Measurements from ENCODE around the gene BIN1.

BIN1 gene

DNA sequence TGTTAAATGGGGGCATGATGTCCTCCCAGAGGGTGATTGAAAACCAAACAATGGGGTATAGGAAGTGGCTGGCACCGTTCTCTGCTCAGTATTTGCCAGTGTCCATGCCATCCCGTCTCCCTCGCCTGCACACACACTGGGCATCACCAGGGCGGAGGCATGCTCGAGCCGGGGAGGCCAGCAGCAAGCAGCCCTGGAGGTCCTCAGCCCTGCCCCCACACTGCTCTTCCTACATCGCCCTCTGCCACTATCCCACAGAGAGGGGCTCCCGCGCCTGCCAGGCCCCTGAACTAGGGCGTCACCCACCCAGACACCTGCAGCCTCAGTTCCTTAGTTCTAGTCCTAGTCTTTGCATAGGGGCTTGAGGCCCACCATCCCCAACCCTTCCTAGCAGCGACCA, 50.9 kb downstream of the BIN1 start:
- Histone ChIP-seq H3K27ac (ENCODE audit: low read length) (no peak overlapping the region), H3K9me3 (ENCODE audit: control insufficient read depth in 2 of 2, low read length in 2 of 2) (no peaks in the 10 kb centered on the region), H3K4me1 (ENCODE audit: control insufficient read depth, insufficient read depth, low read length) (no peaks in the 10 kb centered on the region), H3K4me3 (ENCODE audit: low read length in 2 of 2) (no peak overlapping the region), H3K27me3 (ENCODE audit: control insufficient read depth in 1 of 2, insufficient read depth in 2 of 2, low read length in 2 of 2) (no peaks in the 10 kb centered on the region), H3K36me3 (ENCODE audit: control insufficient read depth in 2 of 2, insufficient read depth in 2 of 2, low read length in 2 of 2) (peaks cover 0 to 3% of the 10 kb centered on the region in 2 donors), H3K9ac (ENCODE audit: low read length in 2 of 2) (no peak overlapping the region)

DNA sequence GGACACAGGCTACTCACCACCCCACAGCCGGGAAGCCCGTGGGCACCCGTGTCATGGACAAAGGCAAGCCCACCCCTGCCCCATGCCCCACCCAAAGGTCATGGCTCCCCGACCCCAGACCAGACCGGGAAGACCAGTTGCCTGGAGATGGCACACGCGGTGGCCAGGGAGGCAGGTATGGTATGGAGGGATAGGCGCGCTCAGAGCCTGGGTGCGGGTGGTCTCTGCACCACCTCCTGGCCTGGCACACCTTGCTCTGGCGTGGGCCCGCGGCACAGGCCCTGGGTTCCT, 51.2 kb downstream of the BIN1 start:
- Histone ChIP-seq H3K27ac (ENCODE audit: low read length) (no peak overlapping the region), H3K4me1 (ENCODE audit: control insufficient read depth, insufficient read depth, low read length) (no peaks in the 10 kb centered on the region), H3K36me3 (ENCODE audit: control insufficient read depth in 2 of 2, insufficient read depth in 2 of 2, low read length in 2 of 2) (peaks cover 0 to 3% of the 10 kb centered on the region in 2 donors), H3K4me3 (ENCODE audit: low read length in 2 of 2) (no peak overlapping the region), H3K9me3 (ENCODE audit: control insufficient read depth in 2 of 2, low read length in 2 of 2) (no peaks in the 10 kb centered on the region), H3K9ac (ENCODE audit: low read length in 2 of 2) (no peak overlapping the region), H3K27me3 (ENCODE audit: control insufficient read depth in 1 of 2, insufficient read depth in 2 of 2, low read length in 2 of 2) (no peaks in the 10 kb centered on the region)

DNA sequence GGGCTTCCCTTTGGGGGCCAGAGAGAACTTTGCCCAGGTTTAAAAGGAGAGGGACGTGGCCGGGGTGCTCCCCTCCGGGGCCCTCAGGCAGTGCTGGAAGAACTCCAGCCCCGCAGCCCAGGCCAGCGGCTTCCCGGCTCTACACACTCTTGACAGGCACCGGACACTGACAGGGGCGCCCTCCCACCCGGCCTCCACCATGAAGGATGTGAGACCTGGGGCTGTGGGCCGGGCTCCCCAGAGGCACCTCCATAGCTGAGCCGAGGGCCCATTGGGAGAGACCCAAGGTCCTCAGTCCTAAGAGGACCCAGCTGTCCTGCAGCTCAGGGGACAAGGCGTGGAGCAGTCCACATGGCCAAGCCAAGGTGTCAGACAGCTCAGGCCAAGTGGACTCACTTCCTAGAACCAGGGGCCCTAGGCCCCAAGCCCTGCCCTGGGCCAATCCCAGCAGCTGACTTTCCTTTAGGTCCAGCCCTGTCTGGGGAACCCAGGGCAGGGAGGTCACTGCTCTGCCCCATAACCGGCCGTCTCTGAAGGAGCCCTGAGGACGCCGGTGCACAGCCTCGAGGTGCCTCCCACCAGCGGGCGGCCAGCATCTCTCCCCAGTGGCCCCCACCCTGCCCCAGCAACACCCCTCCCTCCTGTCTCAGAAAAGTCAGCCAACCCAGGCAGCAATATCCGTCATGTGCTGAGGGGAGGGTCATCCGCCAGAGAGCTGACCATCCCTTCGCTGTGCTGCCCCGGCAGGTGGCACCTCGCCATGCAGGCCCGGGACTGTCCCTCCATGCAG, 51.8 kb downstream of the BIN1 start:
- no peak overlapping the region for H3K27ac ChIP-seq (ENCODE audit: low read length)
- no peaks in the 10 kb centered on the region for H3K4me1 ChIP-seq (ENCODE audit: control insufficient read depth, insufficient read depth, low read length)
- no peak overlapping the region for H3K9ac ChIP-seq (ENCODE audit: low read length in 2 of 2)
- no peak overlapping the region for H3K4me3 ChIP-seq (ENCODE audit: low read length in 2 of 2)
- peaks cover 0 to 3% of the 10 kb centered on the region in 2 donors for H3K36me3 ChIP-seq (ENCODE audit: control insufficient read depth in 2 of 2, insufficient read depth in 2 of 2, low read length in 2 of 2)
- H3K27me3 ChIP-seq (ENCODE audit: control insufficient read depth in 1 of 2, insufficient read depth in 2 of 2, low read length in 2 of 2): no peaks in the 10 kb centered on the region
- no peaks in the 10 kb centered on the region for H3K9me3 ChIP-seq (ENCODE audit: control insufficient read depth in 2 of 2, low read length in 2 of 2)

DNA sequence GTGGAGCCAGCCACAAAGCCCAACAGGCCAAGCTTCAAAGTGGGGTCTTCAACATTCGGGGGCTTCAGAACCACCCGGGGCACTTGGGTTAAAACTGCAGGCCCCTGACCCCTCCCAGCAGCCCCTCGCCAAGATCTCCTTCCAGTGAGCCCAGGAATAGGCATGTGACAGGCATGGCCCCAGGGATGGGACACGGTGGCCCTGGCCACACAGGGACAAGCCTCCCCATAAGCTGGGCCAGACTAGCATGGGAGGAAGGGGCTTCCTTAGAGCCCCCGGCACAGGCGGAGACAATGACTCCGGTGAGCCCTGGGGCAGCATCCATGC, 52.4 kb downstream of the BIN1 start:
- H3K27ac ChIP-seq (ENCODE audit: low read length): no peak overlapping the region
- no peaks in the 10 kb centered on the region for H3K27me3 ChIP-seq (ENCODE audit: control insufficient read depth in 1 of 2, insufficient read depth in 2 of 2, low read length in 2 of 2)
- H3K4me1 ChIP-seq (ENCODE audit: control insufficient read depth, insufficient read depth, low read length): no peaks in the 10 kb centered on the region
- H3K4me3 ChIP-seq (ENCODE audit: low read length in 2 of 2): no peak overlapping the region
- no peak overlapping the region for H3K9ac ChIP-seq (ENCODE audit: low read length in 2 of 2)
- peaks cover 0 to 2% of the 10 kb centered on the region in 2 donors for H3K36me3 ChIP-seq (ENCODE audit: control insufficient read depth in 2 of 2, insufficient read depth in 2 of 2, low read length in 2 of 2)
- no peaks in the 10 kb centered on the region for H3K9me3 ChIP-seq (ENCODE audit: control insufficient read depth in 2 of 2, low read length in 2 of 2)

DNA sequence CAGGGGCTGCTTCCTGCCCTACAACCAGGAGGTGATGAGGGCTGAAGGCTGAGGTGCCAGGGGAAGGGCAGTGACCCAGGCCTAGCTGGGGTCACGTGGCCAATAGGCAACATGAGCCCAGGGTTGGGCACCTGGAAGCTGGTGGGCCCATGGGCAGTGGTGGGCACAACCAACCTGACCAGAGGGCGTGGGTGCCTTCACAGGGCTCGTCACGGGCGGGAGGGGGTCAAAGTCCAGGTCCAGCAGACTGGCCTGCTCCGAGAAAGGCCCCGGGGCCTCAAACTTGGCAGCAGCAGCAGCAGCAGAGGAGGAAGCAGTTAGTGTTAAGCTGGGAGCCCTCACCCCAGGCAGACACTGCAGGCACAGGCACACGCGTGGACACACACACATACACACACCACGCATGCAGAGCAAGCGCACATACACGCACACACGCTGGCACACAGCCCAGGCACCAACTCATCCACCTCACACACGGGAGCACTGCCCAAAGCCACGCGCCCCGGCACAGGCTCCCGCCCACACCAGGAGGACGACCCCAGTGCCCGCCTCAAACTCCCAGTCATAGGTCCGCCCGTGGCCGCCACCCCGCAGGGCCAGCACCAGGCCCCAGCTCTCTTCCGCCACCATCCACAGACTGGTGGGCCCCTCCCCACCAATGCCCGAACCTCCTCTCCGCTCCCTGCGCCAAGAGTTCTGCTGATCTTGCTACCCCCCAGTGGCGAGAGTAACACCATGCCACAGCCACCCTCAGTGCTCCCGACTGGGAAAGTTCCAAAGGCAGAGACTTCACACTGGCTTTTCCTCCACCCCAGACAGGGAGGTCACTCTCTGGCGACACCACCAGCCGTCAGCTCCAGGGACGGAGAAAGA, 53.0 kb downstream of the BIN1 start:
- Histone ChIP-seq H3K27me3 (ENCODE audit: control insufficient read depth in 1 of 2, insufficient read depth in 2 of 2, low read length in 2 of 2) (no peaks in the 10 kb centered on the region), H3K9ac (ENCODE audit: low read length in 2 of 2) (no peak overlapping the region), H3K27ac (ENCODE audit: low read length) (no peak overlapping the region), H3K4me3 (ENCODE audit: low read length in 2 of 2) (no peak overlapping the region), H3K36me3 (ENCODE audit: control insufficient read depth in 2 of 2, insufficient read depth in 2 of 2, low read length in 2 of 2) (no peaks in the 10 kb centered on the region), H3K4me1 (ENCODE audit: control insufficient read depth, insufficient read depth, low read length) (no peaks in the 10 kb centered on the region), H3K9me3 (ENCODE audit: control insufficient read depth in 2 of 2, low read length in 2 of 2) (no peaks in the 10 kb centered on the region)

DNA sequence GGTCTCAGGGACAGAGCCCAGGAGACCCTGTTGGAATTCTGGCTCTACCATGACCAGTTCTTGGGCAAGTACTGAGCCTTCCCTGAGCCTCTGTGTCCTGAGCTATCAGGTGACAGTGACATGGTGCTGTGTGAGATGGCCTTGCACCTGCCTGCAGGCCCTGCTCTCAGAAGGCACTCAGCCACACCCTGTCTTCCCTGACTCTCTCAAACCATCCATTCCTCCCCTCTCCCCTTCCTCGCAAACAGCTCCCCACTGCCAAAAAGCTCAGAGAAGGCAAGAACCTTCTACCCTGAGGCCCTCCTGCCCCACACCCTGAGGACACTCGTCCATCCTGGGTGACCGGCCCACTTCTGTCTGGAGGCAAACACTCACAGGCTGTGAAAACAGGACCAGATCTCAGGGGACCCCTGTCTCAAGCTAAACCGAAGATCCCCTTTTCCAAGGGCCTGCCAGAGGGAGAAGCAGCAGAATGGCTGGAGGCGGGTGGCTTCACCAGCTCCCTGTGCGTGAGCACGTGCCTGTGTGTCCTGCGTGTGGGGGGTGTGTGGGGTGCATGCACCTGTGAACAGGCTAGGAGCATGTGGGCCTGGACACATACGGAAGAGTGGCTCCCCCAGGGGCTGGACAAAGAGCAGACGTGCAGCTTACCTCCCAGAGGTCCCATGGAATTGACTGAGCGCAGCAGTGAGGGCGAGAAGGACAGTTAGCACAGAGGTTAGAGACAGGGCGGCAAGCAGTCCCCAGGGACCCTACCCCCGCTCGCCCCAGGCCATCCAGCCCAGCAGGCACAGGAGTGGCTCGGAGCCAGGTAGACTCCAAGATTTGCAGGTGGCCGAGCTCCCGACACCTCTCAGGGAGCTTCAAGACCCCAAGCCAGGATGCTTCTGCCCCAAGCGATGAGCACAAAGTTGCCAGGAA, 53.9 kb downstream of the BIN1 start:
- Histone ChIP-seq H3K36me3 (ENCODE audit: control insufficient read depth in 2 of 2, insufficient read depth in 2 of 2, low read length in 2 of 2) (peaks cover 0 to 3% of the 10 kb centered on the region in 2 donors), H3K9ac (ENCODE audit: low read length in 2 of 2) (no peak overlapping the region), H3K9me3 (ENCODE audit: control insufficient read depth in 2 of 2, low read length in 2 of 2) (no peaks in the 10 kb centered on the region), H3K27me3 (ENCODE audit: control insufficient read depth in 1 of 2, insufficient read depth in 2 of 2, low read length in 2 of 2) (no peaks in the 10 kb centered on the region), H3K4me1 (ENCODE audit: control insufficient read depth, insufficient read depth, low read length) (no peaks in the 10 kb centered on the region), H3K27ac (ENCODE audit: low read length) (no peak overlapping the region), H3K4me3 (ENCODE audit: low read length in 2 of 2) (no peak overlapping the region)

DNA sequence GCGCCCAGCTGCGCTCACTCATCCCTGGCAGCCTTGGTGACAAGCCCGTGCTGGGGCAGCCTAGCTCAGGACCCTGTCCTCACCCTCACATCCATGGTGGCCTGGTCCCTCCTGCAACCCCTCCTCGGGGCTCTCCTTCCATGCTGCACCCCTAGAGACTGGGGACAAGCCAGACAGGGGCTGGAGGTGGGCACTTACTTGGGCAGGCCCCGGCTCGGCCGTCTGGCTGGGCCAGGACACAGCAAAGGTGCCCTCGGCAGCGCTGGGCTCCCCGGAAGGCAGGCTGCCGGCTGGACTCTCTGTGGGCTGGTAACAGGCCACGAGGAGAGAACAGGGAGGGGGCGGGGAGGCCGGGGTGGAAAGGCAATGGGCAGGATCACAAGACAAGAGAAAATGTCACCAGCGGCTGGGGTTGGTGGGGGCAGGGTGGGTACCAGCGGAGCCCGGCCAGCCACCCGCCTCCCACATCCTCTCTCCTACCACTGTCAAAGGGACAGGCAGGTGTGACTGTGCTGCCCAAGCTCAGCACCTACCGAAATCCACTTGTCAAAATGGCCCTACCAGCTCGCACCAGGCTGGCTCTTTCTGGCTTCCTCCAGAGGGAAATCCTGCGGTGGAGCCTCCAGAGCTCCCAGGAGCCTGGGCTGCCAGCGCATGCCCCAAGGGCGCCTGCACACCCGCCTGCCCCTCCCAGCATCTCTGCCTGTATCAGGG, 54.7 kb downstream of the BIN1 start:
- no peaks in the 10 kb centered on the region for H3K9me3 ChIP-seq (ENCODE audit: control insufficient read depth in 2 of 2, low read length in 2 of 2)
- H3K27me3 ChIP-seq (ENCODE audit: control insufficient read depth in 1 of 2, insufficient read depth in 2 of 2, low read length in 2 of 2): no peaks in the 10 kb centered on the region
- no peak overlapping the region for H3K4me3 ChIP-seq (ENCODE audit: low read length in 2 of 2)
- H3K27ac ChIP-seq (ENCODE audit: low read length): no peak overlapping the region
- peaks cover 0 to 3% of the 10 kb centered on the region in 2 donors for H3K36me3 ChIP-seq (ENCODE audit: control insufficient read depth in 2 of 2, insufficient read depth in 2 of 2, low read length in 2 of 2)
- no peaks in the 10 kb centered on the region for H3K4me1 ChIP-seq (ENCODE audit: control insufficient read depth, insufficient read depth, low read length)
- H3K9ac ChIP-seq (ENCODE audit: low read length in 2 of 2): no peak overlapping the region

DNA sequence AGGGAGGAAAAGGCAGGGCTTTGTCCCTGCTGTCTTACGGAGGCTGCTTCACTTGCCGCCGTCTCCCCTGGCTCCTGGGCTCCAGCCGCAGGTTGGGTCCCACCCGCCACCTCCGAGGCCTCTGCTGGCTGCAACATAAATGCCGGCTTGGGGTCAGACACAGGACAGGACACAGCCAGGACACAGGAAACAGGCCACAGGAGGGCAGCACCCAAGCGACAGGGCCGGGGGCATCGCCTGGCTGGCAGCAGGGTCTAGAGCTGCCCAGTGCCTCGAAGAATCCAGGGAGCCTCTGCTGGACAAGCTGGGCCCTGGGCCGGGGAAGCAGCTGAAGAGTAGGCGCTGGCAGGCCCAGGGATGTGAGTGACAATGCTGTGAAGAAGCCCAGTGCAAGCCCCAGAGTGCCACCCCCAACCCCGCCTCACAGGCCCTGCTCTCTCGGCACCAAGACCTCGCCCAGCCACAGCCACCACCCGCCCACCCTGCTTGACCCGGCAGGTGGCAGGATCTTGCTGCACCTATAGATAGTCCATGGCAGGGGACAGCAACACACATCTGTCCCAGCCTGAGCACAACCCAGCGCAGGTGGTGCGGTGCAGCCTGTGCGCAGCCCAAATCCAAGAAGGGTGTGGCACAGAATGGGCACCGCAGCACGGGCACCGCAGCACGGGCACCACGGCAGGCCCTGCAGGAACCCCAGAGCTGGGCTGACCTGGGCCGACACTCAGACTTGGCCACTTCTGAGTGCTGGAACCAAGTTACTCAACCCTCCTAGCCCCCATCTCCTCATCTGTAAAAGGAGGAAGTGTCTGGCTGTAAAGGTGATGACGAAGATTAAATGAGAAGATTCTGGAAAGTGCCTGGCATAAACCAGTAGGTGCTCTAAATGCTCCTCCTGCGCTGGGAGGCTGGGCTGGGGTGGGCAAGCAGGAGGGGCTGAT, 55.6 kb downstream of the BIN1 start:
- Histone ChIP-seq H3K36me3 (ENCODE audit: control insufficient read depth in 2 of 2, insufficient read depth in 2 of 2, low read length in 2 of 2) (peaks cover 0 to 3% of the 10 kb centered on the region in 2 donors), H3K27ac (ENCODE audit: low read length) (no peak overlapping the region), H3K9ac (ENCODE audit: low read length in 2 of 2) (no peak overlapping the region), H3K27me3 (ENCODE audit: control insufficient read depth in 1 of 2, insufficient read depth in 2 of 2, low read length in 2 of 2) (no peaks in the 10 kb centered on the region), H3K4me1 (ENCODE audit: control insufficient read depth, insufficient read depth, low read length) (no peaks in the 10 kb centered on the region), H3K9me3 (ENCODE audit: control insufficient read depth in 2 of 2, low read length in 2 of 2) (no peaks in the 10 kb centered on the region), H3K4me3 (ENCODE audit: low read length in 2 of 2) (no peak overlapping the region)

DNA sequence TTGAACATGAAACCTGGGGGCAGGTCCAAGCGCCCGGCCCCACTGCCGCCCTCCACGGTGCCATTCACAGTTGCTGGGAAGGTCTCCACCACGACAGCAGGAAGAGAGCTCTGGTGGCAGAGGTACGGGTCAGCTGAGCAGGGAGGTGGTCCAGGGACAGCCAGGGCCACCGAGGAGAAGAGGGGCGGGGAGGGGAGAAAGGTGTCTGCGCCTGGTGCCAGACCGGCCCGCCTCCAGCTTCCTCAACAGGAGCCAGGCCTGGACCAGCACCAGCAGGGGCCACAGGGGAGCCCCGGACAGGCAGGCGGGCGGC, 56.2 kb downstream of the BIN1 start:
- H3K27me3 ChIP-seq (ENCODE audit: control insufficient read depth in 1 of 2, insufficient read depth in 2 of 2, low read length in 2 of 2): no peaks in the 10 kb centered on the region
- no peaks in the 10 kb centered on the region for H3K4me1 ChIP-seq (ENCODE audit: control insufficient read depth, insufficient read depth, low read length)
- peaks cover 0 to 3% of the 10 kb centered on the region in 2 donors for H3K36me3 ChIP-seq (ENCODE audit: control insufficient read depth in 2 of 2, insufficient read depth in 2 of 2, low read length in 2 of 2)
- H3K4me3 ChIP-seq (ENCODE audit: low read length in 2 of 2): no peak overlapping the region
- no peaks in the 10 kb centered on the region for H3K9me3 ChIP-seq (ENCODE audit: control insufficient read depth in 2 of 2, low read length in 2 of 2)
- H3K27ac ChIP-seq (ENCODE audit: low read length): no peak overlapping the region
- H3K9ac ChIP-seq (ENCODE audit: low read length in 2 of 2): no peak overlapping the region
